OCI-LY7 (cell line): ENCODE measurements around the gene SMURF1. TPM values are rescaled to one million over a fixed set of nuclear protein-coding genes. Genes with fewer than 3 reads are reported as not detected.

Experiments
- BruUV-seq: library from RNA; stranded (reverse); fragments of 400-500 nt; replicated peaks from 2 replicates; lab custom pipeline; 2021; lab: Mats Ljungman, UMichigan
- CTCF ChIA-PET: fragments of 300-600 bp; sonication (Branson Sonifier 250); formaldehyde crosslinking; loops from one replicate; lab custom pipeline; 2022; ENCODE audit warnings: antibody characterized with exemption; ENCODE audit not compliant: unreplicated experiment; lab: Charles Lee
- POLR2A ChIA-PET: fragments of 300-600 bp; sonication (Branson Sonifier 250); formaldehyde crosslinking; loops from one replicate; lab custom pipeline; 2022; ENCODE audit warnings: antibody characterized with exemption; lab: Charles Lee
- DNase-seq: peaks from one replicate; pipeline ENCODE4 v3.0.0-alpha.2; 2015; ENCODE audit warnings: low spot score
- H2AFZ ChIP-seq: fragments of 200-600 bp; sonication (generic), shearing (Covaris generic); 2 replicates; pipeline ENCODE4 v1.6.1; 2014; ENCODE audit warnings: mild to moderate bottlenecking, antibody characterized with exemption, low read length, moderate library complexity
- H3K27ac ChIP-seq: fragments of 200-600 bp; sonication (generic); 2 replicates; pipeline ENCODE4 v1.5.1; 2014; ENCODE audit warnings: mixed run types, low read depth, mild to moderate bottlenecking, moderate library complexity, low read length, inconsistent platforms; ENCODE audit not compliant: poor library complexity, severe bottlenecking
- H3K36me3 ChIP-seq: fragments of 200-600 bp; sonication (generic); 2 replicates; pipeline ENCODE4 v1.6.1; 2014; ENCODE audit warnings: mild to moderate bottlenecking, antibody characterized with exemption, low read length, moderate library complexity, mixed read lengths; ENCODE audit not compliant: insufficient read depth
- H3K4me1 ChIP-seq: fragments of 200-600 bp; sonication (generic); 2 replicates; pipeline ENCODE4 v1.5.1; 2014; ENCODE audit warnings: mild to moderate bottlenecking, low read length; ENCODE audit not compliant: insufficient read depth, poor library complexity, severe bottlenecking
- H3K4me2 ChIP-seq: fragments of 200-600 bp; sonication (generic); 2 replicates; pipeline ENCODE4 v1.6.1; 2014; ENCODE audit warnings: mild to moderate bottlenecking, low read length
- H3K4me3 ChIP-seq: fragments of 200-600 bp; sonication (generic); 2 replicates; pipeline ENCODE4 v1.5.1; 2014; ENCODE audit warnings: mild to moderate bottlenecking, low read depth, low read length; ENCODE audit not compliant: poor library complexity, severe bottlenecking
- H3K79me2 ChIP-seq: fragments of 200-600 bp; sonication (generic); 2 replicates; pipeline ENCODE4 v1.6.1; 2016; ENCODE audit warnings: low read depth, mild to moderate bottlenecking, low read length, moderate library complexity, mixed read lengths; ENCODE audit not compliant: insufficient read depth
- H3K9me2 ChIP-seq: fragments of 200-600 bp; sonication (generic); 2 replicates; pipeline ENCODE4 v1.6.1; 2016; ENCODE audit warnings: mild to moderate bottlenecking, low read length, mixed read lengths; ENCODE audit not compliant: insufficient read depth
- H3K9me3 ChIP-seq: fragments of 200-600 bp; sonication (generic); 2 replicates; pipeline ENCODE4 v1.6.1; 2014; ENCODE audit warnings: mild to moderate bottlenecking, mixed run types, low read length, mixed read lengths
- H4K20me1 ChIP-seq: fragments of 200-600 bp; sonication (generic); 2 replicates; pipeline ENCODE4 v1.6.1; 2014; ENCODE audit warnings: mild to moderate bottlenecking, antibody characterized with exemption, low read length, moderate library complexity, mixed read lengths; ENCODE audit not compliant: insufficient read depth
- CTCF ChIP-seq: fragments of 200-600 bp; sonication (generic); conservative IDR thresholded peaks from 2 replicates; pipeline ENCODE4 v1.5.1; 2014; ENCODE audit warnings: mild to moderate bottlenecking, antibody characterized with exemption, low read length, moderate library complexity, mixed read lengths
- EZH2phosphoT487 ChIP-seq: fragments of 200-600 bp; sonication (generic); IDR thresholded peaks from 2 replicates; pipeline ENCODE4 v1.6.1; 2018; ENCODE audit warnings: low read depth, borderline replicate concordance, mild to moderate bottlenecking, mixed run types, antibody characterized with exemption, low read length, moderate library complexity, mixed read lengths
- intact Hi-C: fragments of 100-400 bp; cut with micrococcal nuclease; formaldehyde crosslinking; loops from one replicate; pipeline ENCODE4 v1.10.0; 2022; ENCODE audit not compliant: unreplicated experiment
- total RNA-seq, 2 experiments: library from RNA; depleted of rRNA in 1 of 2; stranded (reverse); fragments of >200 nt in 1 of 2; shearing (Covaris generic) in 1 of 2; gene quantifications; 2 replicates each; pipeline ENCODE4 v1.2.3, GENCODE V29; 2014 to 2022

The SMURF1 gene
- total RNA-seq, 2 experiments from 2014 or later, result 11.5 to 17.8 TPM

- peak overlapping the region; percentile 83 for H3K27ac ChIP-seq
- ChIA-PET CTCF (interaction anchor here (0.6 kb wide), 1 partner anchor 1327 kb away, joined by 4 read pairs; no protein-coding TSS in a partner anchor), POLR2A (interaction anchor here (0.6 to 0.8 kb wide), 3 partner anchors 15 to 378 kb away, joined by 3 to 5 read pairs (median 4); no protein-coding TSS in a partner anchor)
- H4K20me1 ChIP-seq, result 0 out of 2 replicates have a peak, but pooled peaks cover 8% of the 10 kb centered on the region
- H3K79me2 ChIP-seq, result peaks cover 60% of the 10 kb centered on the region
- TF ChIP-seq CTCF (no peak), EZH2phosphoT487 (no peak)
- peaks cover 30% of the 10 kb centered on the region for H3K4me1 ChIP-seq
- H3K4me2 ChIP-seq, result peak overlapping the region; percentile 69
- peak overlapping the region; percentile 96 for H3K4me3 ChIP-seq
- DNase-seq, result peak; percentile 42
- BruUV-seq, result no TSS peak
- peaks cover 12% of the 10 kb centered on the region for H3K36me3 ChIP-seq
- no peak overlapping the region for H2AFZ ChIP-seq
- H3K9me2 ChIP-seq, result no peaks in the 10 kb centered on the region
- intact Hi-C loops, result no loop called here
- no peaks in the 10 kb centered on the region for H3K9me3 ChIP-seq
Measured at GRCh38 chr7:99141841-99142726, 1.8 kb downstream of the SMURF1 start.

- Histone ChIP-seq H3K27ac (no peak overlapping the region), H3K4me1 (peaks cover 30% of the 10 kb centered on the region), H3K9me2 (no peaks in the 10 kb centered on the region), H2AFZ (no peak overlapping the region), H3K79me2 (peaks cover 67% of the 10 kb centered on the region), H3K4me3 (no peak overlapping the region), H3K4me2 (peak overlapping the region; percentile 69), H3K9me3 (no peaks in the 10 kb centered on the region), H3K36me3 (peaks cover 12% of the 10 kb centered on the region), H4K20me1 (0 out of 2 replicates have a peak, but pooled peaks cover 8% of the 10 kb centered on the region)
- TF ChIP-seq EZH2phosphoT487 (no peak), CTCF (no peak)
- no peak for DNase-seq
- ChIA-PET CTCF (no interaction called here), POLR2A (interaction anchor here (0.8 kb wide), 1 partner anchor 14 kb away, joined by 3 read pairs; no protein-coding TSS in a partner anchor)
- no TSS peak for BruUV-seq
- intact Hi-C loops, result no loop called here
Measured at GRCh38 chr7:99141334-99141733, 2.6 kb downstream of the SMURF1 start.
